GM03348 (cell line): ENCODE results near the gene EFS.
"Not testable (repeated sequence)": the region's sequence is repeated elsewhere in the genome, so short reads cannot be mapped to it uniquely, and the experiment has no call there.

Experiments used
- DNase-seq: peaks from one replicate; pipeline ENCODE4 v3.0.0; 2012; ENCODE audit warnings: low spot score

Gene EFS

GRCh38 chr14:23399591-23399990 lies 34.6 kb upstream of the EFS start:
- DNase-seq, result no peak

DNA sequence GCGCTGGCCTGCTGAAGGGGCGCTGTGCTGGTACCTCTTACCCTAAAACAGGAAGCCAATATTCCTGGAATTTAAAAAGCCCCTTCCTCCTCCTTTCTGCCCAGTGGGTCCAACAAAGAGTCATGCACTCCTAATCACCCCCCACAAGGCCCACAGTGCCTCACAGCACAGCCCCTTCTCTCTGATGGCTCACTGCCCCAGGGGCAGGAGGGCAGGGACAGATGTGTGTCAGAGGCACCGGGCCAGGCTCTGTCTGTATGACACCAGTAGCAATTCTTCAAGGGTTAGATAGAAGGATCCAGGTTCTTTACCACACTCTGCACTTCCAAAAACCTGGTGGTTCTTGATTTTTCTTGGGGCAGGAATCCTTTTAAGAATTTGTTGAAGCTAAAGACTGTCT lies 34.2 kb upstream of the EFS start:
- no peak for DNase-seq

DNA sequence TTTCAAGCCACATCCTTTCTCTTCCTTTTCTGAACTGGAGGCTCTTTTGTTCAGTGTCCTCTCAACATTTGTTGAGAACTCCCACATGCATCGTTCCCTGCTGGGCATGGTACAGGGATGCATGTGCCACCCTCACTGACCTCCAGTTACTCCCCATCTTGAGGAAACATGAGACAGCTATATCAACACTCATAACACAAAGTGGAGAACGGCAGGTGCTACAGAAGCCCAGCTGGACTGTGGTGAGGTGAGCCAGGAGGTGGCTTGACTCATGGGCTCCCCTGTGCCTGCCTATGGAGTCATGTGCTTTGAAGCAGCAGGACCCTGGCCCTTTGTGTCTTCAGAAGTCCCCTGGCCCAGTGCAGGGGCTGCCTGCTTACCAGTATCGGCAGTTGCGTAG lies 33.4 kb upstream of the EFS start:
- no peak for DNase-seq

GRCh38 chr14:23396781-23397407 lies 31.9 kb upstream of the EFS start:
- no peak for DNase-seq

- no peak for DNase-seq
Observed at GRCh38 chr14:23396126-23396525, 31.2 kb upstream of the EFS start.

DNA sequence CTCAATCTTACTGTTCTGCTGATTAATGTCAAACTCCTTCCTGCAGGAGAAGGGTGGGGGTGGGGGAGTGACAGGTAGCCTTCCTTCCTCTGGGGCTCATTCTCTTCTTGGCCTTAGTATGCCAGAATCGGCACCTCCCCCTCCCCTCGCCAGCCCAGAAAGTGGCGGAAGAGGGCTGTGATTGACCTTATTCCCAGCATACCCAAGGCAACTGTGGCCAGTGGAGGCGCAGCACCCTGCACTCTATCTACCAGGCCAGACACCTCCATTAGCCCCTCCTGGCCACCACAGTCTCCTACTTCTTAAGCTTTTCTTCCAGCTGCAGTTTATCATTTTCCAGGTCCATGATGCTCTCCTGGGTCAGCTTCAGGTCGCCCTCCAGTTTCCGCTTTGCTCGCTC lies 27.6 kb upstream of the EFS start:
- no peak for DNase-seq

GRCh38 chr14:23389871-23390270 lies 24.9 kb upstream of the EFS start:
- not testable (repeated sequence) for DNase-seq

DNA sequence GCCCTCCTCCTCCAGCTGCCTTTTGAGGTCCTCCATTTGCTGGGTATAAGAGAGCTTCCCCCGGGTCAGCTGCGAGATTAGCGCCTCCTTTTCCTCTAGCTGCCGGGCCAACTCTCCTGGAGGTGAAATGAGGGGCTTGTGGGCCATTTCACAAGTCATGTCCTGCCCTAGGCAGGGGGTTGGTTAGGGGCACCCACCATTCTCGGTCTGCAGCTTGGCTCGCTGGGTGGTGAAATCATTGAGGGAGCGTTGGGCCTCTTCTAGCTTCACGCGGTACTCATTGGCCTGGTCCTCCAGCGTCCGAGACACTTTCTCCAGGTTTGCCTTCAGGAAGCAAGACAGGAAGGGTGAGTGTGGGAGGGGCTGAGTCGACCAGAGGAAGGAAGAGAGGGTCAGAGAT lies 24.4 kb upstream of the EFS start:
- DNase-seq, result no peak

DNA sequence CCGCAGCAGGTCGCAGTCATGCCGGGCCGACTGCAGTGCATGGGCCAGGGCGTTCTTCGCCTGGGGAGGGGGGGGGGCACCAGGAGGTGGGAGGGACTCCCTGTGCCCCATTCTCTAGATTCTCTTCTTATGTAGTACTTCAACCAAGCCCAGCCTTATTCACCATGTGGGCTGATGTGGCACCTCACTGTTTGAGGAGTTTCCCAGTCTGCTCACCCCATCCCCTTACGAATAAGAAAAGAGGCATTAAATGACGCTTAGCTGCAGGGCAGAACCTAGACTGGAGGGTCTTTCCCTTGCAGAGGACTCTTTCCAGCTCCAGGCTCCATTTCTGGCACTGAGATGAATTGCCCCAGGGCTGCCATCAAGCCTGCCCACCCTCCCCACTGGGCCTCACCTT lies 24.0 kb upstream of the EFS start:
- DNase-seq, result no peak

GRCh38 chr14:23387916-23388882 lies 23.2 kb upstream of the EFS start:
- no peak for DNase-seq

DNA sequence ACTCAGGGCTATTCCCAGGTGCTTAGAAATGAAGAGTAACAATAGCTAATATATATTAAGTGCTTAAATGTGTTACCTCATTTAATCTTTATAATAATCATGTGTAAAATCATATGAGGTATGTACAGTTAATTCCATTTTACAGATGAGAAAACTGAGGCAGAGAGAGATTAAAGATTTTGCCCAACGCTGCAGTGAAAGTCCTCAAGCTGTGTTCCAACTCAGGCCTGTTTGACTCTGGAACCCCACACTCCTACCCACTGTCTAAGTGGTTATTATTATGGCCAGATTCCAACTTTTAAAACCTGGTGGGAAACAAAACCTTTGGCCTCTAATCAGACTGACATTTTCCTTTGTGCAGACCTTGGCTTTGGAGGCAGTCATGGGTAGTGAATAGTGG lies 22.0 kb upstream of the EFS start:
- DNase-seq, result no peak

GRCh38 chr14:23386266-23386657 lies 21.3 kb upstream of the EFS start:
- DNase-seq, result not testable (repeated sequence)

- DNase-seq, result no peak
Observed at GRCh38 chr14:23385642-23386265, 20.8 kb upstream of the EFS start.

DNA sequence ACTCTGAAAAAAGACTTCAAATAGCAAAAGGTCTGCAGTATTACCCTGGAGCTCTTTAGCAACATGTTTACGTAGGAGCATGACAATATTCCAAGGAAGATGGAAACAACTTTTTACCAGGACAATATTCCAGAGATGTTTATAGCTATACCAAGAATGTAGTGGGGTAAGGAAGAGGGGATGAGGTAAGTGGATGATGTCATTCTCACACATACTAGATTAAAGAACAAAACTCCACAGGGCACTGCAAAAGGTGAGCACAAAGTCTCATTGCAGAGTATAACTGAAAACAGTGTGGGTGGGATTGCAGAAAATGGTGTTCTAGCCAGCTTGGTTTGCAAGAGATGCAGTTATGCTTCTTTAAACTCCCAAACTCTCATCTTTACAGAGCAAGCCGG lies 20.3 kb upstream of the EFS start:
- DNase-seq, result no peak

DNA sequence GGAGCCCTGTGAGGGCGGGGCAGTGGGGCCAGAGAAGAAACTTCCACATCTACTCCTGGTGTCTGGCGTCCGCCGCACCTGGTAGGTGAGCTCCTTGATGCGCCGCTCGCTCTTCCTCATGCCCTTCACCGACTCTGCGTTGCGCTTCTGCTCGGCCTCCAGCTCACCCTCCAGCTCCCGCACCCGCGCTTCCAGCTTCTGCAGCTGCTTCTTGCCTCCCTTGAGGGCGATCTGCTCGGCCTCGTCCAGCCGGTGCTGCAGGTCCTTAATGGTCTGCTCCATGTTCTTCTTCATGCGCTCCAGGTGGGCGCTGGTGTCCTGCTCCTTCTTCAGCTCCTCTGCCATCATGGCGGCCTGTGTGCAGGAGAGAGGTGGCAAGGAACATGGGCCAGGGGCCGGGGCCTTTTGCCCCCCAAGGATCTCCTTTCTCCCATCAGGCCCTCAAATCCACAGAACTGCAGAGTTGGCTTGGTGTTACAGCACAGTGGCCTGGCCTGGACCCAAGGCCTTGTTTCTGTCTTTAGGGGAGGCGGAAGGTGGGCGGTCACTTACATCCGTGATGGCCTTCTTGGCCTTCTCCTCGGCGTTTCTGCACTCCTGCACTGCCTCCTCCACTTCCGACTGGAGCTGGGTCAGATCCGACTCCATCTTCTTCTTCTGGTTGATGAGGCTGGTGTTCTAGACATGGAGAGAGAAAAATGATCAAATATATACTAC lies 19.6 kb upstream of the EFS start:
- DNase-seq, result no peak

- DNase-seq, result no peak
Observed at GRCh38 chr14:23382731-23383440, 17.9 kb upstream of the EFS start.

GRCh38 chr14:23382276-23382675 lies 17.3 kb upstream of the EFS start:
- no peak for DNase-seq

GRCh38 chr14:23381871-23382270 lies 16.9 kb upstream of the EFS start:
- DNase-seq, result no peak

- DNase-seq, result no peak
Observed at GRCh38 chr14:23380976-23381375, 16.0 kb upstream of the EFS start.

- no peak for DNase-seq
Observed at GRCh38 chr14:23380197-23380914, 15.4 kb upstream of the EFS start.
